ACC112 (cell line): Measurements from ENCODE around the gene IPCEF1.
"Not testable (repeated sequence)": the region's sequence is repeated elsewhere in the genome, so short reads cannot be mapped to it uniquely, and the experiment has no call there.

ENCODE experiments used
- H2AFZ ChIP-seq: fragments of 200-600 bp; sonication (generic); one replicate; pipeline ENCODE4 v1.6.0; 2017; ENCODE audit warnings: antibody characterized with exemption, low read length; ENCODE audit not compliant: unreplicated experiment
- H3K27ac ChIP-seq: fragments of 200-600 bp; sonication (generic); 2 replicates; pipeline ENCODE4 v1.5.1; 2014; ENCODE audit warnings: low read depth, mild to moderate bottlenecking, antibody characterized with exemption, low read length, moderate library complexity
- H3K27me3 ChIP-seq: fragments of 200-600 bp; sonication (generic); 2 replicates; pipeline ENCODE4 v1.6.1; 2014; ENCODE audit warnings: mild to moderate bottlenecking, antibody characterized with exemption, low read length, moderate library complexity, mixed read lengths; ENCODE audit not compliant: insufficient read depth
- H3K36me3 ChIP-seq: fragments of 200-600 bp; sonication (generic); 2 replicates; pipeline ENCODE4 v1.6.1; 2016; ENCODE audit warnings: mild to moderate bottlenecking, antibody characterized with exemption, low read length, moderate library complexity, mixed read lengths; ENCODE audit not compliant: insufficient read depth
- H3K4me1 ChIP-seq: fragments of 200-600 bp; sonication (generic); one replicate; pipeline ENCODE4 v1.6.1; 2016; ENCODE audit warnings: low read length, mixed read lengths; ENCODE audit not compliant: insufficient read depth, unreplicated experiment, control insufficient read depth
- H3K4me3 ChIP-seq: fragments of 200-600 bp; sonication (generic); 2 replicates; pipeline ENCODE4 v1.5.1; 2014; ENCODE audit warnings: mild to moderate bottlenecking, low read depth, low read length
- H3K79me2 ChIP-seq: fragments of 200-600 bp; sonication (generic); one replicate; pipeline ENCODE4 v1.6.0; 2016; ENCODE audit warnings: low read length; ENCODE audit not compliant: control insufficient read depth, unreplicated experiment, insufficient read depth

IPCEF1 gene

DNA sequence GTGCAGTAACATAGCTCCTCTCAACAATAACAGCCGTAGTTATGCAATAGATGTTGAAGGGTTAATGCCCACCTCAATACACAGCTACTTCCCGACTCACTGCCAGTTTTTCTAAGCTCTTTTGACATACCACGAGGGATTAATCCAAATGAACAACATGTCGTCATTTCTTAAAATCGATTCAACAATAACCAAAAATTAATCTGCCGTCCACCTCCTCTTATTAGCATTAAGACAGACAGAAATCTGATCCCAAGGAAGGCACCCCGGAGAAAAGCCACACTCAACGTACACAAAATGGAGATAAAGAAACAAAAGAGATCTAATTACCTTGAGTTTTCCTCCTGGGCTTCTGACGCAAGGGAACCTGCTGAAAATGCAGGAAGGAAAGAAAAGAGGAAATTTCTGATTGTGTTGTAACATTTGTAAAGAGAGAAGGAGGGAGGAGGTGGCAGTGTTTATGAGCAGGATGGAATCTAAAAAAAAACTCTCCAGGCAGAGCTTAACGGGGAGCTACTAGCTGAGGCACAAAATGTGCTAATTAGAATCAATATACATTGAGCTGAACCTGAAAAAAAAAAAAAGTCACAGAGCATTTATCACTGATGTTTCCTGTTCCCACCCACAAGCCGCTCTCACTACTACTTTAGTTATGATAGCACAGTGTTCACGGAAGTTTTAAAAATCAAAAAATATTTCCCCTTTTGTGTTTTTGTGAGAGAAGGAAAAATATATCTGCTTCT lies 109.3 kb downstream of the IPCEF1 start:
- Histone ChIP-seq H3K4me3 (no peak overlapping the region), H3K4me1 (no peaks in the 10 kb centered on the region), H3K36me3 (no peaks in the 10 kb centered on the region), H3K79me2 (no peaks in the 10 kb centered on the region), H2AFZ (no peak overlapping the region), H3K27ac (no peak overlapping the region), H3K27me3 (peaks cover 9% of the 10 kb centered on the region; the same call in 1 of the 2 replicates)

DNA sequence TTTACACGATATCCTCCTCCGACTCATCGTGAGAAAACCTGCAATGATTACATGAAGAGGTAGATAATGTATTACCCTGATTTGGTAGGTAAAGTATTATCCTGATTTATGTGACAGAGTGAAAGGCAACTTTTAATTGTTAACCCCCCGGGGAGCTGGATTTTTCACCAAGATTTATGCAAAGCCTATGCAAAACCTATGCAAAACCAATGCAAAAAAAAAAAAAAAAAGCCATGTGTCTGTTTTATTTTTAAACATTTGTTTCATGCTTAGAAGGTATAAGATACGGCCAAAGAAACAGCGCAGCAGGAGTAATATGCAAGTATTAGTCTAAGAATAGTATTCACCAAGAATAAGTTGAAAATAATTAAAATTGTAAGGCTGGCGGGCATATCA lies 109.9 kb downstream of the IPCEF1 start:
- H3K4me3 ChIP-seq: no peak overlapping the region
- H3K36me3 ChIP-seq: no peaks in the 10 kb centered on the region
- no peaks in the 10 kb centered on the region for H3K4me1 ChIP-seq
- no peak overlapping the region for H2AFZ ChIP-seq
- H3K27ac ChIP-seq: no peak overlapping the region
- peaks cover 9% of the 10 kb centered on the region; the same call in 1 of the 2 replicates for H3K27me3 ChIP-seq
- H3K79me2 ChIP-seq: no peaks in the 10 kb centered on the region

DNA sequence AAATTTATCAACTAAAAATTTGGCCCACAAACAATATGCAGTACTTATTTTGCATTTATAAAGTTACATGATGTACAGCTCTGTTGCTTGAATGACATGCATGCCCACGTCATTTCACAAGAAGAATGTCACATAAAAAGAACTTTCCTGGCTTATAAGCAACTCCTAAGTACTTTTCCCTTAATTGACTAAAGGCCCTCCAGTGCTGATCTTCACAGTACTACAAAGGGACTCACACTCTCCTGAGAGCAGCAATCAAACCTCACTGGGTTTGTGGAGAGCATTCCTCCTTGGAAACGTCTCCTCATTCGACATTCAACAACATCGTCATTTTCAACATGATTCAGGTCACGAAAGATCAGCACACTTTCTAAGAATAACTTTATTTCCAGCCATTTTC lies 111.1 kb downstream of the IPCEF1 start:
- no peak overlapping the region for H3K27ac ChIP-seq
- no peak overlapping the region for H2AFZ ChIP-seq
- H3K36me3 ChIP-seq: no peaks in the 10 kb centered on the region
- peaks cover 9% of the 10 kb centered on the region; the same call in 1 of the 2 replicates for H3K27me3 ChIP-seq
- H3K4me1 ChIP-seq: no peaks in the 10 kb centered on the region
- H3K4me3 ChIP-seq: no peak overlapping the region
- H3K79me2 ChIP-seq: no peaks in the 10 kb centered on the region

DNA sequence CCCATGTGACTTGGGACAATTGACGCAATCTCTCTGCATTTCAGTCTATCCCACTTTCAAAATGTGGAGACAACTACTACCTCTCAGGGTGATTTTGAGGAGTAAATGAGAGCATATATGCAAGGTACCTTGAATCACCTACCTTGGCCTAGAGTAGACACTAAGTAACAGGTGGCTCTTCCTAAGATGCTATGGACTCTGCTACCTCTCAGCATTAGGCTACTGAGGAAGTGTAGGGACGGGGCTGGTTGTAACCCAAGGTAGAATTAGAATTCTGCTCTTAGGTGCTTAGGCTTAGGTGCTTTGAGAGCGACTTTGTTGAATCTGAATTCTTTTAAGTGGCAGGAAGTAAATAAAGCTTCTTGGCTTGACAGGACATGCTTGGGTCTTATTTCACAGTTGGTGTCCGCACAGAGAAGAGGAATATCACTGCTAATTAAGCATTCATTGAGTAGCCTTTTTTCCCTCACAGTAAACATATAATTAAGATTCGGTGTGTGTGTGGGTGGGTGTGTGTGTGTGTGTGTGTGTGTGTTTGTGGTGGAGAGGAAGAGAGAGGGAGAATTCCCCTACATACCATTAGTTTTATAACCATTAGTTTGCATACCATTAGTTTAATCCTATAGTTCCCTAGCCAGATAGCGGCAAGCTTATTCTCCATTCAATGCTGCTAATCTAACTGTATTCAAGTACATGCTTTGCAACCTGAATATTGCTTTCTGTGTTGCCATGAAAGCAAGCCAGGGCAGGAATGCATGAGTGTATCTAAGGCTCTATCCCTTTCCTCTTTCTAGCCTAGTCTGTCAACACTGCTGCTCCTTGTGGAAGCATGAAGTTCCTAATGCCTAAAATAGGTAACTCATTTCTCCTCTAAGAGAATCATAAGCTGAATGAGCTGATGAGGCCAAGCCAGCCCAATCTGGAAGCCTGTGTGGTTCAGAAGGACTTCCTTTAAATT lies 112.5 kb downstream of the IPCEF1 start:
- Histone ChIP-seq H3K27ac (no peak overlapping the region), H3K4me3 (no peak overlapping the region), H3K4me1 (no peaks in the 10 kb centered on the region), H3K27me3 (peaks cover 9% of the 10 kb centered on the region; the same call in 1 of the 2 replicates), H3K36me3 (no peaks in the 10 kb centered on the region), H2AFZ (no peak overlapping the region), H3K79me2 (no peaks in the 10 kb centered on the region)

DNA sequence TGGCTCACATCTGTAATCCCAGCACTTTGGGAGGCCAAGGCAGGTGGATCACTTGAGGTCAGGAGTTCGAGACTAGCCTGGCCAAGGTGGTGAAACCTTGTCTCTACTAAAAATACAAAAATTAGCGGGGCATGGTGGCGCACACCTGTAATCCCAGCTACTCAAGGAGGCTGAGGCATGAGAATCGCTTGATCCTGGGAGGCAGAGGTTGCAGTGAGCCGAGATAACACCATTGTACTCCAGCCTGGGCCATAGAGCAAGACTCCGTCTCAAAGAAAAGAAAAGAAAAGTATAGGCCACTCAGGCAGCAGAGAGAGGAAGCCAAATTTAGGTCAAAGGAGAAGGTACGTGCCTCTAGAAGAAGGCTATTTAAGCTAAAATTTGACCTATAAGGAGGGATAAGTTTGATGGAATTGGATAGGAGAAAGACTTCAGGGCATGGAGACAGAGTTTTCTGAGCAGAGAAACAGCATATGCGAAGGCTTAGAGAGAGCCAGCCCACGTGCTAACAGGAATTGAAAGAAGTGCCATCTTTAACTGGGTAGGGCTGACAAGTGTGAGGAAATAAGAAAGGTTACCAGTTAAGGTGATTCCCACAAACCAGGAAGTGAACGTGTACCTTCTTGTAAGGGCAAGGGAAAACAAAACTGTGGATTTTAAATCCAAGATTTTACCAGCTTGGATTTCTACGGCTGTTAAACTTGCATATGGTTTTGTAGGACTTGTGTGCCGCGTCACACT lies 113.8 kb downstream of the IPCEF1 start:
- peaks cover 9% of the 10 kb centered on the region; the same call in 1 of the 2 replicates for H3K27me3 ChIP-seq
- no peak overlapping the region for H2AFZ ChIP-seq
- H3K4me1 ChIP-seq: no peaks in the 10 kb centered on the region
- no peaks in the 10 kb centered on the region for H3K79me2 ChIP-seq
- no peak overlapping the region for H3K4me3 ChIP-seq
- H3K27ac ChIP-seq: no peak overlapping the region
- no peaks in the 10 kb centered on the region for H3K36me3 ChIP-seq

DNA sequence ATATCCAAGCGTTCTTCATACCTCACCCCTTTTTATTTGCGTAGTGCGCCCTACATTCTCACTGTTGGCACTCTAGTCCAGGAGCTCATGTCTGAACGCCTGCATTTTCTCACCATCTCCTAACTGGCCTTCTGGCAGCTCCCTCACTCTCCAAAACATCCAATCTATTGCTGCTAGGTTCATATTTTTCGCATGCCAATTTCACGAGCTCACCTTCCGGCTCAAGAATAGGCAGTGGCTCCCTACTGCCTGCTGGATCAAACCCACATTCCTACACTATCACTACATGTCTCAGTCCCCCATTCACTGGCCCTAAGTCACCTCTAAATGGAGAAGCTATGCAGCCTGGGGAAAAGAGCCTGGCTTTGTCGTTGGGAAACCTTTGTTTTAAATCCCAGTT lies 115.0 kb downstream of the IPCEF1 start:
- Histone ChIP-seq H3K36me3 (no peaks in the 10 kb centered on the region), H3K4me3 (no peak overlapping the region), H3K27ac (no peak overlapping the region), H2AFZ (no peak overlapping the region), H3K27me3 (peaks cover 6% of the 10 kb centered on the region; the same call in 1 of the 2 replicates), H3K79me2 (no peaks in the 10 kb centered on the region), H3K4me1 (no peaks in the 10 kb centered on the region)

DNA sequence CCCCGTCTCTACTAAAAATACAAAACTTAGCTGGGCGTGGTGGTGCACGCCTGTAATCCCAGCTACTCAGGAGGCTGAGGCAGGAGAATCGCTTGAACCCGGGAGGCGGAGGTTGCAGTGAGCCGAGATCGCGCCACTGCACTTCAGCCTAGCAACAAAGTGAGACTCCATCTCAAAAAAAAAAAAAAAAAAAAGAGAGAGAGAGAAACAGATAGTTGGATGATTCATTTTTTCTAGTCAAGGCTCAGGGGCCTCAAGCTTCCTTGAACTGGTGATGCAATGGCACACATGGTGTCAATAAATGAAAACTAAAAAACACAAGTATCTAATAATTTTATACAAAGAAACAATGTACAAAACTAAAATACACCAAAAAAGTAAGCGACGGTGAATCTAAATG lies 115.5 kb downstream of the IPCEF1 start:
- H3K27me3 ChIP-seq, H3K4me3 ChIP-seq, H3K36me3 ChIP-seq, H3K4me1 ChIP-seq, H3K27ac ChIP-seq, H2AFZ ChIP-seq, H3K79me2 ChIP-seq: not testable (repeated sequence)

DNA sequence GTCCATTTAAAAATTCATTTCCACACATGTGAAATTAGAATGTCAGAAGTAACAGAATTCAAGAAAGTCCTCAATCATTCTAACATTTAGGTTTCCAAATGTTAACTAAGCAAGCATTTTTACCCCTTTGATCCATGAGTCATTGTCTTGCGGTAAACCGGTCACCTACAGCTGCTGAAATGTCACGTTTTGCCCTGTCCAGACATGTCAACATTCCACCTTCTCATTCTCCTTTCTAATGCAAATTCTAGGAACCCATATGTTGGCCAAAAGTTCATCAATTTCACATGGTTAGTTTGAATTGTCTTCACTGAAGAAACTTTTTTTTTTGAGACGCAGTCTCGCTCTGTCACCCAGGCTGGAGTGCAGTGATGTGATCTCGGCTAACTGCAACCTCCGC lies 117.2 kb downstream of the IPCEF1 start:
- no peak overlapping the region for H3K27ac ChIP-seq
- no peak overlapping the region for H3K4me3 ChIP-seq
- H3K4me1 ChIP-seq: no peaks in the 10 kb centered on the region
- H3K36me3 ChIP-seq: no peaks in the 10 kb centered on the region
- H3K79me2 ChIP-seq: no peaks in the 10 kb centered on the region
- H2AFZ ChIP-seq: no peak overlapping the region
- no peaks in the 10 kb centered on the region for H3K27me3 ChIP-seq

DNA sequence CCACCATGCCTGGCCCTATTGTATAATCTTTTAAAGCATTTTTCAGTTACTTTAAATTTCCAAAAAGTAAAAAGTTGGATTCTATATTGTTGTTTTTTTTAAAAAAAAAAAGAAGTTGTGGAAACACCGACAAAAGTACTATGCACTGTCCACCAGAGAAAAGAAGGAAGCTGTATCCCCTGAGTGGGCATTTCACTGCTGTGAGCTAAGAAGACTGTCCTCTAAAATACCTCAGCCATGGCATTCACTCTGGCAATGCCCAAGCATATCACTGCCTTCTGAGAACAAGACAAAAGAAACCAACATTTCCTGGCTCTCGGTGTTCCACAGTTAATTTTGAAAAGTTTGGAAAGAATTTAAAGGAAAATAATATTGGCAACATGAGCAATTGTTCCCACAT lies 117.8 kb downstream of the IPCEF1 start:
- Histone ChIP-seq H3K4me1 (no peaks in the 10 kb centered on the region), H3K27ac (no peak overlapping the region), H2AFZ (no peak overlapping the region), H3K79me2 (no peaks in the 10 kb centered on the region), H3K36me3 (no peaks in the 10 kb centered on the region), H3K4me3 (no peak overlapping the region), H3K27me3 (no peaks in the 10 kb centered on the region)

DNA sequence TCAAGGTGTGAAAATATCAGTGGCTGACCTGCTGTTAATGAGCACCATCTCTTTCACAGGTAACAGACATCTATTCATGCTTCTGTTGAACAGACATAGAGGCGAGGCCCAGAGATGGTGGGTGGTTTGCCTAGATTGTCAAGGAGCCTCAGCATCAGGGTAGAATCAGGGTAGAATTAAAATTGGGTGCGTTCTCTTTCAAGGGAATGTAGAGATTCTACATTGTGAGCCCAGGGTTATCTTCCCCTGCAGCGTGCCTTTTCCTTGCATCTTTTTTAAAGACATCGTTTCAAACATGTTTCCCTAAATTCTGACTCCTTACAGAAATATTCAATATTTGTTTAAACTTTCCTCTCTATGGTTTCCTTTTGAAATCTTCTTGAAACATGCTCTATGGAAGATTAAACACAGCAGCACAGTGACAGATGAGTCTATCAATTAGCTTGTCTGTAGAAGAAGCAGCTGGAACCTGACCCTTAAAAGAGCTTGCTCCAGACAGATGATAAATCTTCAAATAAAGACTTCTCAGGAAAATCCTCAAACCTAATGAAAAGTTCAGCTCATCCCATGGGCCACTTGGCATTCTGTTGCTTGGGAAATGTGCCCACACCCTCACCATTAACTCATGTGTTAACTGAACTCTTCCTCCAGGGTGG lies 119.8 kb downstream of the IPCEF1 start:
- no peaks in the 10 kb centered on the region for H3K27me3 ChIP-seq
- H3K36me3 ChIP-seq: no peaks in the 10 kb centered on the region
- no peak overlapping the region for H3K27ac ChIP-seq
- no peak overlapping the region for H2AFZ ChIP-seq
- H3K4me3 ChIP-seq: no peak overlapping the region
- no peaks in the 10 kb centered on the region for H3K4me1 ChIP-seq
- H3K79me2 ChIP-seq: no peaks in the 10 kb centered on the region
